ENCODE measurements around the gene ORM2.

DNA sequence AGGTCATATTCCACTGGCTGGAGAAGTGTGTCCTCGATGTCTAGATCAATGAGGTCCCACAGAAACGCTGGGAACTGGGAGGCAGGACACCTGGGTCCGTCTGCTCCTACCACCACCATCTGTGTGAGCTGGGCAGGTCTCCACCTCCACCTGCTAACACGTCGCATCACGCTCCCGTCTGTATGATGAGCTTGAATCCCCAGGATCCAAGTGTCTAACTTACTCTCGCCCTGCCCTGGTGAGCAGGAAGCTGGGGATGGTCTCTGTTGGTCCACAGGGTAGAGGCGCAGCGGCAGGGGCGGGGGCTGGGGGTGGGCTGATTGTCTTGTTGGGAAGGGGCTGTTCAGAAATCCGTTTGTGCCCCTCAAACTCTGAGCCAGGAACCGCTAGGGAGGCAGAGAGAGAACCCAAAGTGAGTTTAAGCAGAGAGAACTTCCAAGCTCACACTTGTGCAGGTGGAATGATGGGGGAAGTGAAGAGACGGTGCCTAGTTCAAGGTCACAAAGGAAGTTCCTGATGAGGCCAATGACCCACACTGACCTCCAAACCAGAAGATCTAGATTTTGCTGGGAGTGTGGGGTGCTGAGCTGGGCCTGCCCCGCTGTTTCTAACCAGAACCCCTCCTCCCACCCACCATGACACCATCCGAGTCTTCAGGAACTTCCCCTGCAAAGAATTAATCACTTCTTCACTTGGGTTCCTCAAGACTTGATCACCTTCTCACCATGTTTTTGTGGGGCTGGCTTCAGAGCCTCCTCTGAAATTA is 21.1 kb downstream of the ORM2 start:
- TF ChIP-seq TAF1 (IDR thresholded peaks at IDR 0.05; ENCODE audit: borderline replicate concordance, insufficient read depth, low read length): no peak
- TF ChIP-seq SIN3A (IDR thresholded peaks at IDR 0.05; ENCODE audit: borderline replicate concordance, insufficient read depth, low read length): no peak
- TF ChIP-seq POLR2AphosphoS5 (IDR thresholded peaks at IDR 0.05; ENCODE audit: low read depth, low read length): no peak

Data from PFSK-1 (cell line).